ENCODE data around the gene GAREM2.

- TF ChIP-seq CTCF (IDR thresholded peaks at IDR 0.05) (no peak), POLR2AphosphoS5 (IDR thresholded peaks at IDR 0.05) (no peak), POLR2A (IDR thresholded peaks at IDR 0.05) (no peak)
Observed at GRCh38 chr2:26178246-26178645, 5.4 kb downstream of the GAREM2 start.
